Measurements from ENCODE around the gene CT45A9. TPM values are rescaled to one million over a fixed set of nuclear protein-coding genes. Genes with fewer than 3 reads are reported as not detected.

Gene CT45A9
- total RNA-seq, 1 experiment from 2014 or later: not detected

Other genes starting within 250 kb of the CT45A9 start
- gene CT45A1, start 158.2 kb downstream of the CT45A9 start, total RNA-seq (2021): not detected in 2 replicates
- gene CT45A3, start 103.6 kb downstream of the CT45A9 start, total RNA-seq (2021): not detected in 2 replicates
- gene CT45A5, start 86.3 kb downstream of the CT45A9 start, total RNA-seq (2021): not detected in 2 replicates
- gene CT45A6, start 69.0 kb downstream of the CT45A9 start, total RNA-seq (2021): not detected in 2 replicates
- gene CT45A2, start 51.8 kb downstream of the CT45A9 start, total RNA-seq (2021): not detected in 2 replicates
- not detected in 2 replicates for gene CT45A7, start 34.5 kb downstream of the CT45A9 start, total RNA-seq (2021)
- gene CT45A8, start 17.3 kb downstream of the CT45A9 start, total RNA-seq (2021): not detected in 2 replicates
- not detected in 2 replicates for gene CT45A10, start 21.6 kb upstream of the CT45A9 start, total RNA-seq (2021)
- gene SAGE1, start 21.9 kb upstream of the CT45A9 start, total RNA-seq (2021): not detected in 2 replicates
- 22.6 and 25.8 TPM in 2 replicates for gene MMGT1, start 102.2 kb upstream of the CT45A9 start, total RNA-seq (2021)
- gene SLC9A6, start 113.6 kb upstream of the CT45A9 start, total RNA-seq (2021): 13.0 and 14.3 TPM in 2 replicates

All from A673 (cell line).